GM10266 (cell line): ENCODE measurements around the gene STIMATE.

Experiments
- DNase-seq: peaks from one replicate; pipeline ENCODE4 v3.0.0; 2012; ENCODE audit errors: extremely low spot score
- TF ChIP-seq, protein P1 (sequence below): IDR thresholded peaks from 2 replicates; pipeline ENCODE4 v1.5.1; 2012; ENCODE audit warnings: mild to moderate bottlenecking, low read depth; ENCODE audit not compliant: control insufficient read depth, insufficient read depth; ENCODE audit errors: missing control alignments

The STIMATE gene

GRCh38 chr3:52847726-52848125 is 49.6 kb downstream of the STIMATE start:
- DNase-seq: no peak
- TF ChIP-seq, protein P1, sequence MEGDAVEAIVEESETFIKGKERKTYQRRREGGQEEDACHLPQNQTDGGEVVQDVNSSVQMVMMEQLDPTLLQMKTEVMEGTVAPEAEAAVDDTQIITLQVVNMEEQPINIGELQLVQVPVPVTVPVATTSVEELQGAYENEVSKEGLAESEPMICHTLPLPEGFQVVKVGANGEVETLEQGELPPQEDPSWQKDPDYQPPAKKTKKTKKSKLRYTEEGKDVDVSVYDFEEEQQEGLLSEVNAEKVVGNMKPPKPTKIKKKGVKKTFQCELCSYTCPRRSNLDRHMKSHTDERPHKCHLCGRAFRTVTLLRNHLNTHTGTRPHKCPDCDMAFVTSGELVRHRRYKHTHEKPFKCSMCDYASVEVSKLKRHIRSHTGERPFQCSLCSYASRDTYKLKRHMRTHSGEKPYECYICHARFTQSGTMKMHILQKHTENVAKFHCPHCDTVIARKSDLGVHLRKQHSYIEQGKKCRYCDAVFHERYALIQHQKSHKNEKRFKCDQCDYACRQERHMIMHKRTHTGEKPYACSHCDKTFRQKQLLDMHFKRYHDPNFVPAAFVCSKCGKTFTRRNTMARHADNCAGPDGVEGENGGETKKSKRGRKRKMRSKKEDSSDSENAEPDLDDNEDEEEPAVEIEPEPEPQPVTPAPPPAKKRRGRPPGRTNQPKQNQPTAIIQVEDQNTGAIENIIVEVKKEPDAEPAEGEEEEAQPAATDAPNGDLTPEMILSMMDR: no peak

GRCh38 chr3:52847241-52847640 is 50.1 kb downstream of the STIMATE start:
- no peak for DNase-seq
- TF ChIP-seq, protein P1: no peak

GRCh38 chr3:52846432-52846965 is 50.8 kb downstream of the STIMATE start:
- DNase-seq: no peak
- TF ChIP-seq, protein P1: no peak

DNA sequence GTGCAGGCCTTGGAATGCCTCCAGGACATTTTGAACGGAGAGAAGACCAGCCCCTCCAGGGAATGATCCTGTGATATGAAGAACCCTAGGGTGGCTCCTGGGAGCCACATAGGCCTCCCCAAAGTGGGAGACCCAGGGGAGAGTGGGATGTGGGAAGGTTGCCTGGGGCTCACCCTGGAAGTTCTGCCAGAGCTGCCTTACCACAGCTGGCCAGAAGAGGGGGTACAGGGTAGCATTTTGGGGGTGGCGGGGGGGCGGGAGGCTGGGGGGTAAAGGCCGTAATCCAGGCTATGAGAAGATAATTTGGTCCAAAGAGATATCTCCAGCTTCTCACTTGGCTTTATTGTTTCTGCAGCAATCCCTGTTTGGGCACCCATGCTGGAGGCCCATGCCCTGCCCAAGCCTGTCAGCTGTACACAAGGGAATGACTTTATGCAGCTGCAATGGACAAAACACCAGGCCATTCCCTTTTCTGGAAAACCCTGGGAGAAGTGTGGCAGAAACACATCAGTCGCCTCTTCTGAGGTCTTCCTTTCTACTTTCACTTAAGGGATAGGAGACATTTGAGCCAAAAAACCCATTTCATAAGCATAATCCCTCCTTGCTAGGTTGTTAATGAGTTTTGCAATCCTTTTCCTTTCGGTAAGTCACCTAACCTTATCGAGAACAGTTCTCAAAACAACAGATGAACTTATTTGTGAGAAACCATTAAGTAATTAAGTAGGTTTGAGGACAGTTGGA is 51.5 kb downstream of the STIMATE start:
- no peak for DNase-seq
- TF ChIP-seq, protein P1: peak; percentile 37

GRCh38 chr3:52845157-52845556 is 52.2 kb downstream of the STIMATE start:
- TF ChIP-seq, protein P1: no peak
- no peak for DNase-seq

- no peak for DNase-seq
- TF ChIP-seq, protein P1: no peak
Measured at GRCh38 chr3:52844290-52844975, 52.9 kb downstream of the STIMATE start.

DNA sequence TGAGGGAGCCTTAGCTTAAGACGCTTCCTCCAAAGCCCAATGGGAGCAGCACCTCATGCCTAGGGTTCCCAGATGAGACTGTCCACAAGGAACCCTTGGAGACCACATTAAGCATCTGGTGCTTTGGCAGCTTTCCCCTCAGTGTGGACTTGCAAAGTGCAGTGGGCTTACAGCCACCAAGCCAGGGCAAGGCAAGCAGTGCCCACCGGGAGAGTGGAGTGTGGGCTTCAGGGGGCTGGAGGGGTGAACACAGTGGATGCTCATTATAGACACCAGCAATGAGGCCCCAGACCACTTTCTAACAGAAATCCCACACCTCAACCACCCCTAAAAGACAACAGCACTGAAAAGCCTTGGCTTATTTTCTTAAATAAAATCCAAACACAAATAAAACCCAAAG is 53.5 kb downstream of the STIMATE start:
- DNase-seq: no peak
- TF ChIP-seq, protein P1: no peak
